Neutrophil (primary cell): Measurements from ENCODE around the gene ITIH2.
"Not testable (repeated sequence)": the region's sequence is repeated elsewhere in the genome, so short reads cannot be mapped to it uniquely, and the experiment has no call there.

Source experiments
- H3K27ac ChIP-seq: fragments of 200-600 bp; sonication (generic); 2 replicates; pipeline ENCODE4 v1.5.1; 2016; ENCODE audit warnings: mild to moderate bottlenecking, moderate library complexity
- H3K27me3 ChIP-seq: fragments of 200-600 bp; sonication (generic); 2 replicates; pipeline ENCODE4 v1.6.0; 2016; ENCODE audit warnings: mild to moderate bottlenecking
- H3K36me3 ChIP-seq: fragments of 200-600 bp; sonication (generic); 2 replicates; pipeline ENCODE4 v1.5.1; 2017
- H3K4me1 ChIP-seq, 2 experiments: fragments of 200-600 bp in 1 of 2; sonication (generic) in 1 of 2; 1 replicate in 1 of 2; 2 replicates in 1 of 2; pipeline versions ENCODE4 v1.5.1 to v1.6.1; 2013 to 2016; ENCODE audit warnings: low read depth in 1 of 2, low read length in 1 of 2, mild to moderate bottlenecking in 1 of 2, moderate library complexity in 1 of 2; ENCODE audit not compliant: control insufficient read depth in 1 of 2, insufficient read depth in 1 of 2
- H3K4me3 ChIP-seq, 2 experiments: fragments of 200-600 bp in 1 of 2; sonication (generic) in 1 of 2; 1 replicate in 1 of 2; 2 replicates in 1 of 2; pipeline ENCODE4 v1.5.1; 2013 to 2016; ENCODE audit warnings: low read depth in 1 of 2, low read length in 1 of 2, mild to moderate bottlenecking in 1 of 2, moderate library complexity in 1 of 2
- H3K9me3 ChIP-seq: fragments of 200-600 bp; sonication (generic); 2 replicates; pipeline ENCODE4 v1.5.1; 2016
- TF ChIP-seq, protein P1 (sequence below): fragments of 200-600 bp; sonication (generic); IDR thresholded peaks from 2 replicates; pipeline ENCODE4 v1.5.1; 2016; ENCODE audit warnings: antibody characterized with exemption

ITIH2 gene

DNA sequence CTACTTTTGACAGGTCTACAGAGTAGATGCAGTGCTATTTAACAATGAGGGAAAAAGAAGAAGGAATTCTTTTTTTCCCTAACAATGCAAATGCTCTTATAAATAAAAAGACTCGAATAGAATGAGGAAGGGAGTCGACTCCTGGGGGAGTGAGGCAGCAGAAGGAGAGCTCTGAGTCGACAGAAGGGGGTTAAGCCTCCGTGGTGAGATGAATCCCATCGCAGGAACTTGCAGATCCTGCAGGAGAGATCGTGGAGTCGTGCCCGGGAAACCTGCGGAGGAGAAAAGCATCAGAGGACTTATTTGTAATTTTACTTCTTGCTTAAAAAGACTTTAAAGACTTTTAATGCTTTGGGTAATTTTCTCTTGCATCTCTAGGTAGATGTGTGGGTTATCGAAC is 17.4 kb downstream of the ITIH2 start:
- Histone ChIP-seq H3K4me1 (no peaks in the 10 kb centered on the region), H3K27ac (no peak overlapping the region), H3K9me3 (no peaks in the 10 kb centered on the region), H3K36me3 (no peaks in the 10 kb centered on the region), H3K4me3 (no peak overlapping the region), H3K27me3 (peaks cover 13% of the 10 kb centered on the region)
- TF ChIP-seq, protein P1, sequence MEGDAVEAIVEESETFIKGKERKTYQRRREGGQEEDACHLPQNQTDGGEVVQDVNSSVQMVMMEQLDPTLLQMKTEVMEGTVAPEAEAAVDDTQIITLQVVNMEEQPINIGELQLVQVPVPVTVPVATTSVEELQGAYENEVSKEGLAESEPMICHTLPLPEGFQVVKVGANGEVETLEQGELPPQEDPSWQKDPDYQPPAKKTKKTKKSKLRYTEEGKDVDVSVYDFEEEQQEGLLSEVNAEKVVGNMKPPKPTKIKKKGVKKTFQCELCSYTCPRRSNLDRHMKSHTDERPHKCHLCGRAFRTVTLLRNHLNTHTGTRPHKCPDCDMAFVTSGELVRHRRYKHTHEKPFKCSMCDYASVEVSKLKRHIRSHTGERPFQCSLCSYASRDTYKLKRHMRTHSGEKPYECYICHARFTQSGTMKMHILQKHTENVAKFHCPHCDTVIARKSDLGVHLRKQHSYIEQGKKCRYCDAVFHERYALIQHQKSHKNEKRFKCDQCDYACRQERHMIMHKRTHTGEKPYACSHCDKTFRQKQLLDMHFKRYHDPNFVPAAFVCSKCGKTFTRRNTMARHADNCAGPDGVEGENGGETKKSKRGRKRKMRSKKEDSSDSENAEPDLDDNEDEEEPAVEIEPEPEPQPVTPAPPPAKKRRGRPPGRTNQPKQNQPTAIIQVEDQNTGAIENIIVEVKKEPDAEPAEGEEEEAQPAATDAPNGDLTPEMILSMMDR = no peak

DNA sequence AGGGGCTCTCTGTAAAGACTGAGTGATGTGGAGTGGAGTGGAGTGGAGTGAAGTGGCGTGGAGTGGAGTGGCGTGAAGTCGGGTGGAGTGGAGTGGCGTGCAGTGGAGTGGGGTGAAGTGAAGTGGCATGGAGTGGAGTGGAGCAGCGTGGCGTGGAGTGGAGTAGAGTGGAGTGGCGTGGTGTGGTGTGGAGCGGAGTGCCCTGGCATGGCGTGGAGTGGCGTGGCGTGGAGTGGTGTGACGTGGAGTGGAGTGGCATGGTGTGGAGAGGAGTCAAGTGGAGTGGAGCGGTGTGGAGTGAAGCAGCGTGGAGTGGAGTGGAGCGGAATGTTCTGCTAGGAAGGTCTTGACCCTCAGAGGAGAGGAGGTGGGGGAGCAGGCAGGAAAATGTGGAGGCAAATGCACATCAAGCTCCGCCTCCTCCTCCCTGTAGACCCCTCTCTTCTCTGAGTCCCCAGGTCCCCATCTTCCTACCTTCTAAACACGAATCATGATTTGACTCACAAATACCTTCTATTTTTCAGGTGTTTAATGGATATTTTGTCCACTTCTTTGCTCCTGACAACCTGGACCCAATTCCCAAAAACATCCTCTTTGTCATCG is 19.9 kb downstream of the ITIH2 start:
- TF ChIP-seq, protein P1 = no peak
- H3K4me3 ChIP-seq = no peak overlapping the region
- no peaks in the 10 kb centered on the region for H3K9me3 ChIP-seq
- H3K27me3 ChIP-seq = peaks cover 18% of the 10 kb centered on the region
- H3K27ac ChIP-seq = no peak overlapping the region
- no peaks in the 10 kb centered on the region for H3K4me1 ChIP-seq
- H3K36me3 ChIP-seq = no peaks in the 10 kb centered on the region

DNA sequence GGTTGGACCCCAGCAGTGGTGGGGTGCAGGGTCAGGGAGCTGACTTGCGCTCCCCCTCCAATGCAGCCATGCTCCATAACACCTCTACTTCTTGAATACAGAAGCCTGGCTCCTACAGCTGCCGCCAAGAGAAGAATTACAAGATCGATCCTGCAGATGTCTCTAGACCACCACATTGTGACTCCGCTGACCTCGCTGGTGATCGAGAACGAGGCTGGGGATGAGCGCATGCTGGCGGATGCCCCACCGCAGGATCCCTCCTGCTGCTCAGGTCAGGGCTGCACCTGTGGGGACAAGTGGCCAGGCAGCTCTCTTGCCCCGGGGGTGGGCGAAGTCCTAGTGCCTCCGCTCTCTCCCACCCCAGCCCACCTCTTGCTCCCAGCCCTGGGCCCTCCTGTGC is 31.7 kb downstream of the ITIH2 start:
- no peaks in the 10 kb centered on the region for H3K9me3 ChIP-seq
- TF ChIP-seq, protein P1 = no peak
- H3K4me1 ChIP-seq = no peaks in the 10 kb centered on the region
- no peaks in the 10 kb centered on the region for H3K27me3 ChIP-seq
- H3K36me3 ChIP-seq = no peaks in the 10 kb centered on the region
- no peak overlapping the region for H3K4me3 ChIP-seq
- H3K27ac ChIP-seq = no peak overlapping the region

DNA sequence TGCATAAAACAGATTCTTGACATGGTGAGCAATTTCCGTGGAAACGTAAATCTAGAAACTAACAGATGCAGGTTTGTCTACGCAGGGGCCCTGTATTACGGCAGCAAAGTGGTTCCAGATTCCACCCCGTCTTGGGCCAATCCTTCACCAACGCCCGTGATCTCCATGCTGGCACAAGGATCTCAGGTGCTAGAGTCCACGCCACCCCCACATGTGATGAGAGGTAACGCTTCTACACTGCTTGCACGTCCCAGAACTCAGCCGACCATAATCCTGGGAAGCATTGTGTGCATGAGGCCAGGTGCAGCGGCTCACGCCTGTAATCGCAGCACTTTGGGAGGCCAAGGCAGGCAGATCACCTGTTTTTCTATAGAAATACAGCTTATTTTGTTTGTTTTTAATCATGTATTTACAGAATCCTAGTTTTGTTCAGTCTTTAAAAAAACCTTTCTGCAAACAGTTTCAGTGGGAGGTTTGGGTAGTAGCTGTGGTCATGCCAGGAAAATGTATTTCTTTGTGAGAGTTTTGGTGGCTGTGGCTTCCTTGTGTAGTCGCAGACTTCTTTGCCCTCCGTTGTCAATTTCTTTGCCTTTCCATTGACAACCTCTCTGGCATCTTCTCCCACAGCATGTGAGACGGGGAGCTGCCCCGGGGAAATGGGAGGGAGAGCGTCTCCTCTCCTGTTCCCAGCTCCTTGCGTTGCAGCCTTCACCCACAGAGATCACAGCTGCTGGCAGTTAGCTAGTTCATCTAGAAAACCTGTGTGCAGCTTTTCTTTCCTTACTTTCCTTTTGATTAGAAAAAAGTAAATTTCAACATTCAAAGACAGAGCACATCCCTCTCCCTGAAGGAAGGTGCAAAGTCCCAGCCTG is 35.7 kb downstream of the ITIH2 start:
- TF ChIP-seq, protein P1 = no peak
- Histone ChIP-seq H3K9me3 (no peaks in the 10 kb centered on the region), H3K27me3 (no peaks in the 10 kb centered on the region), H3K4me3 (no peak overlapping the region), H3K27ac (no peak overlapping the region), H3K36me3 (no peaks in the 10 kb centered on the region), H3K4me1 (no peaks in the 10 kb centered on the region)

DNA sequence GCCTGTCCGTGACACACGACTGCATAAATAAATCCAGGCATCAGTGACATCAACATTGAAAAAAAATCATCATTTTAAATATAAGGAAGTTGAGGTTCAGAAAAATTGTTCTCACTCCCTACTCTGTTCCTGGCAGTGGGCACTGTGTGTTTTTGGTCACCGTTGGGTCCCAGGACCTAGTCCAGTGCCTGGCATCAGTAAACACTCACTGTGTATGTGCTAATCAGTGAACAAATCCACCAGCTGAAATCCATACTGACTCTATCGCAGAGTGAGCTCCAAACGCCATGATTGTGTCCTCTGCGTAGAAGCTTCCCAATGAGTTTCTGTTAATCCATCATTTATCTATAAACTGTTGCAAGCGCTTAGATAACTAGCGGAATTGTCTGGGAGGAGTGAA is 41.2 kb downstream of the ITIH2 start:
- Histone ChIP-seq H3K4me1 (no peaks in the 10 kb centered on the region), H3K9me3 (no peaks in the 10 kb centered on the region), H3K27me3 (no peaks in the 10 kb centered on the region), H3K27ac (no peak overlapping the region), H3K36me3 (no peaks in the 10 kb centered on the region), H3K4me3 (no peak overlapping the region)
- TF ChIP-seq, protein P1 = no peak

DNA sequence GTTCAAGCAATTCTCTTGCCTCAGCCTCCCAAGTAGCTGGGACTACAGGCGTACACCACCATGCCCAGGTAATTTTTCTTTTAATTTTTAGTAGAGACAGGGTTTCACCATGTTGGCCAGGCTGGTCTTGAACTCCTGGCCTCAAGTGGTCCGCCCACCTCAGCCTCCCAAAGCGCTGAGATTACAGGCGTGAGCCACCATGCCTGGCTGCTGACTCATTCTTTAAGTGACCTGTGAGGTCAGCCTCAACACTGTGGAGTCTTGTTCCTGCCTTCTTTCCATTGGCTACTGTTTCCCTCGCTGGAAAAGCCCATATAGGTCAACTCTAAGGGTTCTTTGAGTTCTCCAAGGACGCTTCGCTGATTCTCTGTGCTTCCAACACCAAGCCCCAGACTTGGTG is 45.5 kb downstream of the ITIH2 start:
- H3K4me3 ChIP-seq, H3K9me3 ChIP-seq, H3K27ac ChIP-seq, H3K27me3 ChIP-seq, H3K4me1 ChIP-seq: not testable (repeated sequence)
- H3K36me3 ChIP-seq = peaks cover 38% of the 10 kb centered on the region
